ENCODE measurements around the gene GOPC. TPM values are rescaled to one million over a fixed set of nuclear protein-coding genes. Genes with fewer than 3 reads are reported as not detected.

Gene GOPC
- total and polyA plus RNA-seq, 2 of the 8 experiments (the other 6 are each of a cell fraction or from before 2014, with no cell fraction given): 5.3 to 19.4 TPM

DNA sequence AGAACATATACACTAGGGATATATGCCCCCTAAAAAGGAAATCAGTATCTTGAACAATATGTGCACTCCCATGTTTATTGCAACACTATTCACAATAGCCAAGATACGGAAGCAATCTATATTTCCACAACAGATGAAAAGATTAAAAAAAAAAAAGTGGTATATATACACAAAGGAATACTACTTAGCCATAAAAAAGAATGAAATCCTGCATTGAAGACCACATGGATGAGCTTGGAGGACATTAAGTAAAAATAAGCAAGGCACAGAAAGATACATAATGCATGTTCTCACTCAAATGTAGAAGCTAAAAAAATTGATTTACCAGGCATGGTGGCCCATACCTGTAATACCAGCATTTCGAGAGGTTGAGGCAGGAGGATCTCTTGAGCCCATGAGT, 4.6 kb downstream of the GOPC start:
- Histone ChIP-seq H3K23ac (ENCODE audit: insufficient read length) (no peak overlapping the region), H2BK120ac (replicated peaks; ENCODE audit: low read depth, low read length) (no peak overlapping the region), H3K4me3 (ENCODE audit: extremely low read depth in 1 of 4, insufficient read depth in 2 of 4, low read depth in 3 of 4, low read length in 4 of 4) (no peak overlapping the region), H4K20me1 (replicated peaks in 1 of 2; ENCODE audit: control insufficient read depth in 1 of 2, insufficient read depth in 2 of 2, low read length in 2 of 2) (no peaks in the 10 kb centered on the region), H4K5ac (ENCODE audit: insufficient read length, low read depth, low read length) (no peak overlapping the region), H4K8ac (ENCODE audit: extremely low read depth, insufficient read depth, low read length) (no peak overlapping the region), H3K18ac (ENCODE audit: extremely low read depth, low read length) (no peak overlapping the region), H3K9me3 (ENCODE audit: insufficient read depth in 2 of 2, low read depth in 1 of 2, low read length in 1 of 2) (peaks cover 0 to 2% of the 10 kb centered on the region in 2 experiments; a peak in 2 of 4 replicates), H2AFZ (ENCODE audit: low read length) (no peak overlapping the region), H3K79me2 (ENCODE audit: control insufficient read depth in 1 of 2, insufficient read depth in 2 of 2, low read length in 2 of 2) (peaks cover 0 to 53% of the 10 kb centered on the region in 2 experiments; a peak in 2 of 4 replicates), H2BK15ac (ENCODE audit: low read length) (no peak overlapping the region), H2BK5ac (ENCODE audit: low read depth, low read length) (no peak overlapping the region), H2BK12ac (ENCODE audit: low read depth, low read length) (no peak overlapping the region), H3K27ac (ENCODE audit: low read depth, low read length) (no peak overlapping the region), H3K4me1 (replicated peaks in 1 of 4; ENCODE audit: control insufficient read depth in 3 of 4, insufficient read depth in 4 of 4, low read length in 3 of 4) (no peaks in the 10 kb centered on the region), H2AK5ac (ENCODE audit: low read depth, low read length) (no peak overlapping the region), H3K4ac (replicated peaks; ENCODE audit: insufficient read length, low read depth, low read length) (no peak overlapping the region), H3K9ac (replicated peaks in 1 of 4; ENCODE audit: extremely low read depth in 1 of 4, low read depth in 3 of 4, low read length in 3 of 4) (no peak overlapping the region), H3K23me2 (ENCODE audit: low read depth, low read length) (peaks cover 5% of the 10 kb centered on the region), H2BK20ac (ENCODE audit: low read length) (no peak overlapping the region), H3K14ac (ENCODE audit: insufficient read length) (no peak overlapping the region), H3K27me3 (replicated peaks in 1 of 4; ENCODE audit: control insufficient read depth in 3 of 4, extremely low read depth in 1 of 4, insufficient read depth in 3 of 4, low read length in 3 of 4) (no peaks in the 10 kb centered on the region), H4K91ac (replicated peaks; ENCODE audit: insufficient read length, low read length) (no peak overlapping the region), H3K79me1 (ENCODE audit: low read depth, low read length) (peaks cover 7% of the 10 kb centered on the region), H3K56ac (replicated peaks; ENCODE audit: insufficient read length, low read depth, low read length) (no peak overlapping the region), H3K4me2 (ENCODE audit: insufficient read depth in 1 of 2, low read depth in 2 of 2, low read length in 2 of 2) (no peak overlapping the region), H3K36me3 (ENCODE audit: control insufficient read depth in 2 of 4, insufficient read depth in 4 of 4, low read length in 3 of 4) (peaks cover 0 to 18% (median 6%) of the 10 kb centered on the region in 4 experiments; a peak in 3 of 8 replicates)
- DNase-seq (ENCODE audit: low read depth in 1 of 2, low spot score in 2 of 2): no peak
- 91% methylated on average over 2 of the region's 2 CpGs; no CpG with 5 or more reads in 1 of the 2 experiments for WGBS, 2 experiments (ENCODE audit: extremely low coverage in 1 of 2, insufficient coverage in 1 of 2, insufficient read length in 1 of 2, insufficient replicate concordance in 2 of 2, low coverage in 1 of 2, low lambda C conversion rate in 2 of 2, missing lambda C conversion rate in 1 of 2)
- ChIA-PET POLR2A (ENCODE audit: partially characterized antibody) (no interaction called here), CTCF (ENCODE audit: partially characterized antibody) (interaction anchor here (0.6 kb wide), 1 partner anchor 9 kb away, joined by 3 read pairs; no protein-coding TSS in a partner anchor)
- no peak for FAIRE-seq
- no peak for TF ChIP-seq HDAC6 (IDR thresholded peaks at IDR 0.05; ENCODE audit: low read depth, low read length)
- no peak for TF ChIP-seq CEBPB (IDR thresholded peaks at IDR 0.05; ENCODE audit: low read depth, low read length)
- no peak for TF ChIP-seq CREB1 (IDR thresholded peaks at IDR 0.05)
- TF ChIP-seq EZH2 (IDR thresholded peaks at IDR 0.05; ENCODE audit: low read depth, low read length, severe bottlenecking): no peak
- TF ChIP-seq BACH1 (IDR thresholded peaks at IDR 0.05; ENCODE audit: low read length): no peak
- TF ChIP-seq CHD2 (IDR thresholded peaks at IDR 0.05; ENCODE audit: low read length): no peak
